ENCODE results near the gene NRN1.

- TF ChIP-seq CTCF (IDR thresholded peaks at IDR 0.05) (no peak), POLR2AphosphoS5 (IDR thresholded peaks at IDR 0.05; ENCODE audit: insufficient read depth in 1 of 2, low read depth in 1 of 2) (no peak), POLR2A (IDR thresholded peaks at IDR 0.05) (no peak)
Measured at GRCh38 chr6:6046716-6047115, 40.0 kb upstream of the NRN1 start.

Data from vagina (tissue), 2 donors.